OCI-LY1 (cell line): Measurements from ENCODE around the gene ZNF541.

Source experiments
- H2AFZ ChIP-seq: fragments of 200-600 bp; sonication (generic), shearing (Covaris generic); 2 replicates; pipeline ENCODE4 v1.6.0; 2014; ENCODE audit warnings: antibody characterized with exemption, mild to moderate bottlenecking, low read length
- H3F3A ChIP-seq: fragments of 200-600 bp; sonication (generic), shearing (Covaris generic); 2 replicates; pipeline ENCODE4 v1.6.0; 2014; ENCODE audit warnings: mild to moderate bottlenecking, antibody characterized with exemption, low read length, moderate library complexity; ENCODE audit not compliant: insufficient read depth
- H3K27ac ChIP-seq: fragments of 200-600 bp; sonication (generic); 2 replicates; pipeline ENCODE4 v1.5.1; 2014; ENCODE audit warnings: low read length, mixed run types, mild to moderate bottlenecking, low read depth; ENCODE audit not compliant: poor library complexity, severe bottlenecking
- H3K27me3 ChIP-seq: fragments of 200-600 bp; sonication (generic); 2 replicates; pipeline ENCODE4 v1.6.0; 2014; ENCODE audit warnings: antibody characterized with exemption, mild to moderate bottlenecking, low read length, moderate library complexity; ENCODE audit not compliant: insufficient read depth
- H3K36me3 ChIP-seq: fragments of 200-600 bp; sonication (generic); 2 replicates; pipeline ENCODE4 v1.6.1; 2014; ENCODE audit warnings: mild to moderate bottlenecking, antibody characterized with exemption, low read length, moderate library complexity, mixed read lengths; ENCODE audit not compliant: insufficient read depth
- H3K4me1 ChIP-seq: fragments of 200-600 bp; sonication (generic); 2 replicates; pipeline ENCODE4 v1.5.1; 2014; ENCODE audit warnings: mild to moderate bottlenecking, low read length, moderate library complexity; ENCODE audit not compliant: insufficient read depth, severe bottlenecking
- H3K4me2 ChIP-seq: fragments of 200-600 bp; sonication (generic), shearing (Covaris generic); 2 replicates; pipeline ENCODE4 v1.6.1; 2014; ENCODE audit warnings: low read length
- H3K4me3 ChIP-seq: fragments of 200-600 bp; sonication (generic); 2 replicates; pipeline ENCODE4 v1.5.1; 2014; ENCODE audit warnings: low read length, low read depth, mild to moderate bottlenecking, mixed read lengths; ENCODE audit not compliant: poor library complexity, severe bottlenecking
- H3K79me2 ChIP-seq: fragments of 200-600 bp; shearing (Covaris generic); 2 replicates; pipeline ENCODE4 v1.6.1; 2016; ENCODE audit warnings: mixed run types, low read length, mixed read lengths; ENCODE audit not compliant: insufficient read depth
- H3K9ac ChIP-seq: fragments of 200-600 bp; sonication (generic), shearing (Covaris generic); 2 replicates; pipeline ENCODE4 v1.6.1; 2014; ENCODE audit warnings: mild to moderate bottlenecking, low read length, mixed read lengths
- H3K9me2 ChIP-seq: fragments of 200-600 bp; sonication (generic), shearing (Covaris generic); 2 replicates; pipeline ENCODE4 v1.6.1; 2014; ENCODE audit warnings: low read depth, mild to moderate bottlenecking, low read length, mixed read lengths
- H3K9me3 ChIP-seq: fragments of 200-600 bp; shearing (Covaris generic); 2 replicates; pipeline ENCODE4 v1.6.1; 2014; ENCODE audit warnings: low read length, mixed read lengths
- H4K20me1 ChIP-seq: fragments of 200-600 bp; sonication (generic), shearing (Covaris generic); 2 replicates; pipeline ENCODE4 v1.6.0; 2016; ENCODE audit warnings: mild to moderate bottlenecking, low read length; ENCODE audit not compliant: insufficient read depth
- CTCF ChIP-seq: fragments of 200-600 bp; sonication (generic), shearing (Covaris generic); IDR thresholded peaks from 2 replicates; pipeline ENCODE4 v1.5.1; 2017; ENCODE audit warnings: mild to moderate bottlenecking, antibody characterized with exemption, low read length, moderate library complexity, mixed read lengths
- EZH2 ChIP-seq: fragments of 200-600 bp; sonication (generic), shearing (Covaris generic); IDR thresholded peaks from 2 replicates; pipeline ENCODE4 v1.8.0; 2017; ENCODE audit warnings: borderline replicate concordance, mixed run types, mild to moderate bottlenecking, antibody characterized with exemption, low read length, moderate library complexity, mixed read lengths

ZNF541 gene

GRCh38 chr19:47608074-47608918, 35.3 kb upstream of the ZNF541 start:
- Histone ChIP-seq H3K27me3 (no peaks in the 10 kb centered on the region), H3F3A (no peaks in the 10 kb centered on the region), H3K4me2 (peak overlapping the region; percentile 84), H3K9me3 (no peaks in the 10 kb centered on the region), H3K27ac (no peak overlapping the region), H3K4me1 (peaks cover 29% of the 10 kb centered on the region), H4K20me1 (no peaks in the 10 kb centered on the region; the same call in 1 of the 2 replicates), H3K9me2 (no peaks in the 10 kb centered on the region), H3K79me2 (peaks cover 25% of the 10 kb centered on the region), H2AFZ (no peak overlapping the region), H3K36me3 (peaks cover 4% of the 10 kb centered on the region; the same call in 1 of the 2 replicates), H3K9ac (peak overlapping the region; percentile 84), H3K4me3 (peak overlapping the region; percentile 82)
- TF ChIP-seq CTCF (no peak), EZH2 (no peak)

- H3K36me3 ChIP-seq, result peaks cover 4% of the 10 kb centered on the region; the same call in 1 of the 2 replicates
- H3K79me2 ChIP-seq, result peaks cover 21% of the 10 kb centered on the region
- H3K27ac ChIP-seq, result no peak overlapping the region
- H3K9me2 ChIP-seq, result no peaks in the 10 kb centered on the region
- H3K4me1 ChIP-seq, result peaks cover 24% of the 10 kb centered on the region
- H3K27me3 ChIP-seq, result no peaks in the 10 kb centered on the region
- TF ChIP-seq EZH2 (no peak), CTCF (no peak; the same call in 1 of the 2 replicates)
- H3K9ac ChIP-seq, result peak overlapping the region; percentile 84
- H4K20me1 ChIP-seq, result no peaks in the 10 kb centered on the region; the same call in 1 of the 2 replicates
- H3F3A ChIP-seq, result no peaks in the 10 kb centered on the region
- H2AFZ ChIP-seq, result no peak overlapping the region
- H3K9me3 ChIP-seq, result no peaks in the 10 kb centered on the region
- H3K4me3 ChIP-seq, result peak overlapping the region; percentile 82
- peak overlapping the region; percentile 84 for H3K4me2 ChIP-seq
Observed at GRCh38 chr19:47607564-47608073, 34.7 kb upstream of the ZNF541 start.

- Histone ChIP-seq H3F3A (0 out of 2 replicates have a peak, but pooled peaks cover 3% of the 10 kb centered on the region), H3K9ac (no peak overlapping the region), H3K4me2 (no peak overlapping the region), H3K4me3 (no peak overlapping the region), H3K4me1 (peaks cover 24% of the 10 kb centered on the region), H3K9me2 (no peaks in the 10 kb centered on the region), H3K9me3 (no peaks in the 10 kb centered on the region), H3K79me2 (no peaks in the 10 kb centered on the region), H4K20me1 (no peaks in the 10 kb centered on the region), H3K27ac (no peak overlapping the region), H3K36me3 (peaks cover 4% of the 10 kb centered on the region; the same call in 1 of the 2 replicates), H3K27me3 (no peaks in the 10 kb centered on the region), H2AFZ (no peak overlapping the region)
- TF ChIP-seq CTCF (no peak), EZH2 (no peak)
Observed at GRCh38 chr19:47603706-47604565, 31.0 kb upstream of the ZNF541 start.
